ENCODE results near the gene PGLYRP3.
"Not testable (repeated sequence)": the region's sequence is repeated elsewhere in the genome, so short reads cannot be mapped to it uniquely, and the experiment has no call there.

GRCh38 chr1:153314388-153314787 is 1.6 kb upstream of the PGLYRP3 start:
- TF ChIP-seq EZH2 (IDR thresholded peaks at IDR 0.05; ENCODE audit: low read depth, low read length, severe bottlenecking); POLR2A (IDR thresholded peaks at IDR 0.05; ENCODE audit: control extremely low read depth in 1 of 2, low read depth in 2 of 2, low read length in 2 of 2); CHD1 (IDR thresholded peaks at IDR 0.05; ENCODE audit: low read depth, low read length); GABPA (IDR thresholded peaks at IDR 0.05; ENCODE audit: borderline replicate concordance, insufficient read depth, low read length); CTCF (IDR thresholded peaks at IDR 0.05; ENCODE audit: control extremely low read depth in 1 of 3, insufficient read depth in 1 of 3, low read depth in 1 of 3, low read length in 3 of 3); CREB1 (IDR thresholded peaks at IDR 0.05); MAX (IDR thresholded peaks at IDR 0.05): not testable (repeated sequence)

Data from H1 (cell line).